Ishikawa (cell line): Measurements from ENCODE around the gene UBALD1.

Experiments
- CREB1 ChIP-seq: IDR thresholded peaks from 2 replicates; pipeline ENCODE4 v1.6.1; 2012; ENCODE audit warnings: low read depth
- EGR1 ChIP-seq: IDR thresholded peaks from 2 replicates; pipeline ENCODE4 v1.6.1; 2012
- EP300 ChIP-seq: IDR thresholded peaks from 2 replicates; pipeline ENCODE4 v1.6.1; 2012; ENCODE audit warnings: borderline replicate concordance
- FOXM1 ChIP-seq: IDR thresholded peaks from 2 replicates; pipeline ENCODE4 v1.6.1; 2012; ENCODE audit warnings: low read depth, borderline replicate concordance
- NFIC ChIP-seq: IDR thresholded peaks from 2 replicates; pipeline ENCODE4 v1.6.1; 2012
- TEAD4 ChIP-seq: IDR thresholded peaks from 2 replicates; pipeline ENCODE4 v1.6.1; 2012
- TF ChIP-seq, protein P1 (sequence below): IDR thresholded peaks from 2 replicates; pipeline ENCODE4 v1.6.1; 2012

DNA sequence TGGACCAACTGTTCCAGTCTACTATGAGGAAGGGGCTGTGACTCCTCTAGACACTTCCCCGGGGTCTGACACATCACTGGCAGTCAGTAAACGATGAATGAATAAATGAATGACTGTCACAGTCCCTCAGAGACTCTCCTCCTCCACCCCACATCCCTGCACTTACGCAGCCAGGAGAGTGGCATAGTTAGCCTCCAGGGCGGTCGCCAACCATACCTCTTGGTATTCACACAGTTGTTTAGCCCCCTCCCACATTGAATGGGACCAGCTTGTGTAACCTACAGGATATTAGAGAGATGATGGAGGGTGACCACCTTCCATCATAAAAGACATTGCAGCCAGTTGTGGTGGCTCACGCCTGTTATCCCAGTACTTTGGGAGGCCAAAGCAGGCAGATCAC is 25.7 kb downstream of the UBALD1 start:
- TF ChIP-seq EP300 (no peak), FOXM1 (no peak), NFIC (no peak), CREB1 (no peak), TEAD4 (no peak), EGR1 (no peak)
- TF ChIP-seq, protein P1, sequence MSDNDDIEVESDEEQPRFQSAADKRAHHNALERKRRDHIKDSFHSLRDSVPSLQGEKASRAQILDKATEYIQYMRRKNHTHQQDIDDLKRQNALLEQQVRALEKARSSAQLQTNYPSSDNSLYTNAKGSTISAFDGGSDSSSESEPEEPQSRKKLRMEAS: no peak
